ENCODE data around the gene HOXB7. TPM values are rescaled to one million over a fixed set of nuclear protein-coding genes. Genes with fewer than 3 reads are reported as not detected.

Gene HOXB7
- total RNA-seq, 1 donor from 2014 or later = 0.55 TPM

- Mint-ChIP-seq H3K27me3 (peaks cover 93% of the 10 kb centered on the region), H3K36me3 (ENCODE audit: insufficient read depth) (no peaks in the 10 kb centered on the region), H3K4me3 (ENCODE audit: low read depth) (no peak overlapping the region), H3K27ac (no peak overlapping the region), H3K9me3 (ENCODE audit: low read depth) (no peaks in the 10 kb centered on the region), H3K4me1 (ENCODE audit: low read depth) (peaks cover 4% of the 10 kb centered on the region)
- DNase-seq (ENCODE audit: low spot score, unreplicated experiment) = no peak
- TF ChIP-seq, protein P1, sequence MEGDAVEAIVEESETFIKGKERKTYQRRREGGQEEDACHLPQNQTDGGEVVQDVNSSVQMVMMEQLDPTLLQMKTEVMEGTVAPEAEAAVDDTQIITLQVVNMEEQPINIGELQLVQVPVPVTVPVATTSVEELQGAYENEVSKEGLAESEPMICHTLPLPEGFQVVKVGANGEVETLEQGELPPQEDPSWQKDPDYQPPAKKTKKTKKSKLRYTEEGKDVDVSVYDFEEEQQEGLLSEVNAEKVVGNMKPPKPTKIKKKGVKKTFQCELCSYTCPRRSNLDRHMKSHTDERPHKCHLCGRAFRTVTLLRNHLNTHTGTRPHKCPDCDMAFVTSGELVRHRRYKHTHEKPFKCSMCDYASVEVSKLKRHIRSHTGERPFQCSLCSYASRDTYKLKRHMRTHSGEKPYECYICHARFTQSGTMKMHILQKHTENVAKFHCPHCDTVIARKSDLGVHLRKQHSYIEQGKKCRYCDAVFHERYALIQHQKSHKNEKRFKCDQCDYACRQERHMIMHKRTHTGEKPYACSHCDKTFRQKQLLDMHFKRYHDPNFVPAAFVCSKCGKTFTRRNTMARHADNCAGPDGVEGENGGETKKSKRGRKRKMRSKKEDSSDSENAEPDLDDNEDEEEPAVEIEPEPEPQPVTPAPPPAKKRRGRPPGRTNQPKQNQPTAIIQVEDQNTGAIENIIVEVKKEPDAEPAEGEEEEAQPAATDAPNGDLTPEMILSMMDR (IDR thresholded peaks at IDR 0.05; ENCODE audit: unreplicated experiment) = no peak
Measured at GRCh38 chr17:48624544-48625494, 14.0 kb upstream of the HOXB7 start.

GRCh38 chr17:48624118-48624517 lies 13.3 kb upstream of the HOXB7 start:
- TF ChIP-seq, protein P1 (IDR thresholded peaks at IDR 0.05; ENCODE audit: unreplicated experiment) = no peak
- H3K36me3 Mint-ChIP-seq (ENCODE audit: insufficient read depth) = no peaks in the 10 kb centered on the region
- H3K4me1 Mint-ChIP-seq (ENCODE audit: low read depth) = peaks cover 7% of the 10 kb centered on the region
- H3K4me3 Mint-ChIP-seq (ENCODE audit: low read depth) = no peak overlapping the region
- no peaks in the 10 kb centered on the region for H3K9me3 Mint-ChIP-seq (ENCODE audit: low read depth)
- no peak for DNase-seq (ENCODE audit: low spot score, unreplicated experiment)
- H3K27me3 Mint-ChIP-seq = peaks cover 92% of the 10 kb centered on the region
- H3K27ac Mint-ChIP-seq = no peak overlapping the region

DNA sequence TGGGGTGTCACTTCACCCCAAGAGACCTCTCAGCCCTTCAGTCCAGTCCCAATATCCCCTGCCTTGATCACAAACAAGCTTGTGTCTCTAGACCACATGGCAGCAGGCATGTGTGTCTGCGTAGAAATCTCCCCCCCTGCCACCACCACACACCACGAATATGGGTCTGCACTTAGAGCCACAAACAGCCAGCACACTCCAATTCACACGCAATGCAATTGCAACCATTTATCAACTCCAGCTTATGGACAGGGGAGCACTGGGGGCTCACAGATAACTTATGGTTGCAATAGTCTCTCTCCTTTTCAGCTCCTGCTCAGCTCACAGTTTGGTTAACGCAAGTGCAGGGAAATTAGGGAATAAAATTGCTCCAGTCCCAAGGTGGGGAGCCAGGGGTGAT lies 12.8 kb upstream of the HOXB7 start:
- Mint-ChIP-seq H3K9me3 (ENCODE audit: low read depth) (no peaks in the 10 kb centered on the region), H3K4me1 (ENCODE audit: low read depth) (peaks cover 7% of the 10 kb centered on the region), H3K27me3 (peaks cover 92% of the 10 kb centered on the region), H3K36me3 (ENCODE audit: insufficient read depth) (no peaks in the 10 kb centered on the region), H3K4me3 (ENCODE audit: low read depth) (no peak overlapping the region), H3K27ac (no peak overlapping the region)
- TF ChIP-seq, protein P1 (IDR thresholded peaks at IDR 0.05; ENCODE audit: unreplicated experiment) = no peak
- no peak for DNase-seq (ENCODE audit: low spot score, unreplicated experiment)

- DNase-seq (ENCODE audit: low spot score, unreplicated experiment) = no peak
- Mint-ChIP-seq H3K36me3 (ENCODE audit: insufficient read depth) (no peaks in the 10 kb centered on the region), H3K4me1 (ENCODE audit: low read depth) (peaks cover 7% of the 10 kb centered on the region), H3K27ac (no peak overlapping the region), H3K4me3 (ENCODE audit: low read depth) (no peak overlapping the region), H3K27me3 (peaks cover 92% of the 10 kb centered on the region), H3K9me3 (ENCODE audit: low read depth) (no peaks in the 10 kb centered on the region)
- TF ChIP-seq, protein P1 (IDR thresholded peaks at IDR 0.05; ENCODE audit: unreplicated experiment) = no peak
Measured at GRCh38 chr17:48622857-48623256, 12.0 kb upstream of the HOXB7 start.

- H3K36me3 Mint-ChIP-seq (ENCODE audit: insufficient read depth) = no peaks in the 10 kb centered on the region
- H3K4me3 Mint-ChIP-seq (ENCODE audit: low read depth) = no peak overlapping the region
- peaks cover 7% of the 10 kb centered on the region for H3K4me1 Mint-ChIP-seq (ENCODE audit: low read depth)
- TF ChIP-seq, protein P1 (IDR thresholded peaks at IDR 0.05; ENCODE audit: unreplicated experiment) = no peak
- H3K9me3 Mint-ChIP-seq (ENCODE audit: low read depth) = no peaks in the 10 kb centered on the region
- no peak overlapping the region for H3K27ac Mint-ChIP-seq
- peaks cover 92% of the 10 kb centered on the region for H3K27me3 Mint-ChIP-seq
- no peak for DNase-seq (ENCODE audit: low spot score, unreplicated experiment)
Measured at GRCh38 chr17:48621410-48622392, 10.9 kb upstream of the HOXB7 start.

All from progenitor cell of endocrine pancreas (in vitro differentiated cells).